SH-SY5Y (cell line): ENCODE results near the gene TMEM178B.

ENCODE experiments used
- GATA2 ChIP-seq: IDR thresholded peaks from 2 replicates; pipeline ENCODE4 v1.6.1; 2011; ENCODE audit warnings: mild to moderate bottlenecking, low read depth, low read length
- GATA3 ChIP-seq: IDR thresholded peaks from 2 replicates; pipeline ENCODE4 v1.6.1; 2011; ENCODE audit warnings: low read depth, mild to moderate bottlenecking, low read length, moderate library complexity

GRCh38 chr7:141243368-141243767 is 169.5 kb downstream of the TMEM178B start:
- TF ChIP-seq GATA3 = no peak
- no peak for TF ChIP-seq GATA2
